IgD-negative memory B cell (primary cell): Measurements from ENCODE around the gene FRMD3. TPM values are rescaled to one million over a fixed set of nuclear protein-coding genes. Genes with fewer than 3 reads are reported as not detected.
A peak's percentile ranks its signal among the peaks of the same experiment; 100 is the strongest.

Experiments
- H3K27ac Mint-ChIP-seq, 3 donors: one replicate each; pipeline ENCODE4 v1.8.0; 2020 to 2022; ENCODE audit warnings: mild to moderate bottlenecking in 3 of 3, mixed read lengths in 3 of 3, moderate library complexity in 1 of 3
- H3K27me3 Mint-ChIP-seq: one replicate; pipeline ENCODE4 v1.8.0; 2021; ENCODE audit warnings: mixed read lengths
- H3K36me3 Mint-ChIP-seq: one replicate; pipeline ENCODE4 v1.8.0; 2020; ENCODE audit warnings: mild to moderate bottlenecking, mixed read lengths
- H3K4me1 Mint-ChIP-seq, 3 donors: one replicate each; pipeline ENCODE4 v1.8.0; 2020 to 2022; ENCODE audit warnings: mixed read lengths in 3 of 3, mild to moderate bottlenecking in 1 of 3
- H3K4me3 Mint-ChIP-seq, 4 donors: one replicate each; pipeline ENCODE4 v1.8.0; 2020 to 2022; ENCODE audit warnings: mild to moderate bottlenecking in 4 of 4, mixed read lengths in 4 of 4, moderate library complexity in 3 of 4
- H3K9me3 Mint-ChIP-seq, 3 donors: one replicate each; pipeline ENCODE4 v1.8.0; 2020 to 2021; ENCODE audit warnings: mixed read lengths in 3 of 3, mild to moderate bottlenecking in 1 of 3
- polyA plus RNA-seq: library from polyadenylated mRNA; unstranded; fragments of 300-500 nt; fragmentation: Illumina TruSeq; gene quantifications from one replicate; pipeline ENCODE4 v1.2.3, GENCODE V29; 2021

The FRMD3 gene
- polyA plus RNA-seq, 1 donor from 2014 or later, result 1.1 TPM

DNA sequence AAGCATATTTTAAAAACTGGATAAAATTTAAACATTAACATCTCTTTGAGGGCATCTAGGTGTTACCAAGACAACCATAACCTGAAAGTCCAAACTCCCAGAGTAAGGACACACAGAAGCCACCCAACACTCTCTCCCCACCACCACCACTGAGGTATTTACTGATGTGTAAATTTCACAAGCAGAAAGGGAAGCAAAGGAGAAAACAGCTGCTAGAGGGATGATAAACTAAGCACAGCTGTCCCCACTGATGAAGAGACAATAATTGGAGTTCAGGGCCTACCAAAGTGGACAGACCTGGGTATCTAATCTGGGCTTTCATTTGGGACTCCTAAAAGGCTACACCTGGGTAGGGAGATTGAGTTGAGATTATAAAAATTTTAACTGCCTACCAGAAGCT lies 63.6 kb downstream of the FRMD3 start:
- Mint-ChIP-seq H3K4me1 (peaks cover 12 to 19% (median 15%) of the 10 kb centered on the region in 3 donors), H3K4me3 (no peak overlapping the region), H3K36me3 (no peaks in the 10 kb centered on the region), H3K27me3 (peaks cover 3% of the 10 kb centered on the region), H3K9me3 (peaks cover 2 to 4% (median 4%) of the 10 kb centered on the region in 3 donors), H3K27ac (no peak overlapping the region)

- Mint-ChIP-seq H3K36me3 (peaks cover 2% of the 10 kb centered on the region), H3K4me1 (peaks cover 12 to 19% (median 15%) of the 10 kb centered on the region in 3 donors), H3K27me3 (peaks cover 3% of the 10 kb centered on the region), H3K4me3 (peak overlapping the region; percentile 39 to 87 (median 70)), H3K27ac (peak overlapping the region; percentile 1 to 84 (median 46)), H3K9me3 (peaks cover 2 to 4% (median 4%) of the 10 kb centered on the region in 3 donors)
Observed at GRCh38 chr9:83473488-83473971, 64.7 kb downstream of the FRMD3 start.

DNA sequence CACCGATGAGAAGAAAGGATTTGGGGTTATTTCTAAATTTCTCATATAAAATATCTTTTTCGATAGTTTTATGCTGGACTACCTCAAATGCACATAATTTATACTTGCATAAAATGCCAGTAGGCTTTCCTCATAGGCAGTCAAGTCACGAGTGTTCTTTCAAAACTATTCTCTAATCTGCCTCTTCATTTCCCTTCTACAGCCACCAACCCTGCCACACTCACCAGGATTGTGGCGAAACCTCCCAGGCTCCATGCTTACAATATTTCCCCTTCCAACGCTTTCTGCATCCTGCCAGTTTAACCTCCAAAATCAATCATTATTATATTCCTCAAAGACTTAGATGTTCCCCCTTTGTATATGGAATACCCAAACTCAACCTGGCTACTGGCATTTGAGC lies 65.4 kb downstream of the FRMD3 start:
- peaks cover 3% of the 10 kb centered on the region for H3K27me3 Mint-ChIP-seq
- H3K27ac Mint-ChIP-seq, result peak overlapping the region in 1 of 3 donors; percentile 84

DNA sequence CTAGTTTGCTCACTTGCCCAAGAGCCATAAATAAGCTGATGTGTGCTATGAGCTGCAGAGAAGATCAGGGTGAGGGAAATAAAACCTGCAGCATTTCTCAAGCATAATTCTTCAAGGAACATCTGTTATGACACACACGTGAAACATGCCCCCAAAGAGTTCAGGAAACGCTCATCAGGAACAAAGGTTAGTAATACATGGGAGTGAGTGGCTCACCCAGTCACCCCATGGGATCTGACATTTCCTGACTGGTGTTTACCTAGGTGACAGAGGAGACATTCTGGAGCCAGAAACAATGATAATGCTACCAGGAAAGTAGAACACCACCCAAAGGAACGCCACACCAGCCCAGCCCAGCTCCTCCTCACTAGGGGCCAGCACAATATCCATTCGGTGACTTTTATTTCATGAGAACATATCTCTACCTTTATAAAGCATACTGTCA lies 66.0 kb downstream of the FRMD3 start:
- Mint-ChIP-seq H3K4me1 (peaks cover 11 to 19% (median 15%) of the 10 kb centered on the region in 3 donors), H3K36me3 (peaks cover 2% of the 10 kb centered on the region), H3K9me3 (peaks cover 0 to 4% (median 4%) of the 10 kb centered on the region in 3 donors), H3K4me3 (peak overlapping the region in 2 of 4 donors; percentile 39 to 50), H3K27ac (no peak overlapping the region), H3K27me3 (peaks cover 3% of the 10 kb centered on the region)

More for the DNA sequence above, 65.4 kb downstream of the FRMD3 start:
- peaks cover 11 to 19% (median 15%) of the 10 kb centered on the region in 3 donors for H3K4me1 Mint-ChIP-seq
- peak overlapping the region in 3 of 4 donors; percentile 39 to 87 (median 57) for H3K4me3 Mint-ChIP-seq
- H3K36me3 Mint-ChIP-seq, result peaks cover 2% of the 10 kb centered on the region
- peaks cover 0 to 4% (median 4%) of the 10 kb centered on the region in 3 donors for H3K9me3 Mint-ChIP-seq

GRCh38 chr9:83471241-83471640 lies 67.0 kb downstream of the FRMD3 start:
- Mint-ChIP-seq H3K27me3 (no peaks in the 10 kb centered on the region), H3K36me3 (peaks cover 2% of the 10 kb centered on the region), H3K9me3 (peaks cover 0 to 4% (median 4%) of the 10 kb centered on the region in 3 donors), H3K4me1 (peaks cover 11 to 19% (median 15%) of the 10 kb centered on the region in 3 donors), H3K27ac (no peak overlapping the region), H3K4me3 (no peak overlapping the region)

DNA sequence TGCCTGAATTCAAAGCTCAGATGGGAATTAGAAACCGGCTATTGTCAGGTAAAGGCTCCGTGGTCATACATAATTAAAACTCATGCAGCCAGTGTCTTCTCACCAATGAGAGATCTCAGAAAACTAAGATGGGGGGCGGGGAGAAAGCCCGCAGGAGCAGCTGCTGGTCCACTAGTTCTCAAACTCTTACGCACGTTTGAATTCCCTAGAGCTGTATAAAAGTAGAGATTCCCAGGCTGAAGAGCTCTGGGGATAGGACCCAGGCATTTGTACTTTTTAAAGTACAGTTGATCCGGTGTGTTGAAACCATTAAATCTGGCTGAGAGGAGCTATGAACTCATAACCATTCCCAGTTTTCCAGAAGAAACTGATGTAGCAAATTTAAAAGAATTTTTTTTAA lies 68.5 kb downstream of the FRMD3 start:
- peaks cover 11 to 19% (median 15%) of the 10 kb centered on the region in 3 donors for H3K4me1 Mint-ChIP-seq
- peaks cover 0 to 2% (median 0%) of the 10 kb centered on the region in 3 donors for H3K9me3 Mint-ChIP-seq
- H3K36me3 Mint-ChIP-seq, result peaks cover 2% of the 10 kb centered on the region
- H3K4me3 Mint-ChIP-seq, result no peak overlapping the region
- H3K27me3 Mint-ChIP-seq, result peaks cover 2% of the 10 kb centered on the region
- H3K27ac Mint-ChIP-seq, result no peak overlapping the region

- peaks cover 2% of the 10 kb centered on the region for H3K36me3 Mint-ChIP-seq
- H3K4me1 Mint-ChIP-seq, result peaks cover 11 to 15% (median 14%) of the 10 kb centered on the region in 3 donors
- no peak overlapping the region for H3K4me3 Mint-ChIP-seq
- H3K9me3 Mint-ChIP-seq, result peaks cover 0 to 2% (median 0%) of the 10 kb centered on the region in 3 donors
- no peak overlapping the region for H3K27ac Mint-ChIP-seq
- peaks cover 2% of the 10 kb centered on the region for H3K27me3 Mint-ChIP-seq
Observed at GRCh38 chr9:83468821-83469220, 69.4 kb downstream of the FRMD3 start.

- Mint-ChIP-seq H3K4me3 (no peak overlapping the region), H3K27me3 (peaks cover 2% of the 10 kb centered on the region), H3K4me1 (peaks cover 0 to 5% (median 2%) of the 10 kb centered on the region in 3 donors), H3K27ac (no peak overlapping the region), H3K36me3 (peaks cover 2% of the 10 kb centered on the region), H3K9me3 (peaks cover 0 to 2% (median 0%) of the 10 kb centered on the region in 3 donors)
Observed at GRCh38 chr9:83466877-83467276, 71.3 kb downstream of the FRMD3 start.

DNA sequence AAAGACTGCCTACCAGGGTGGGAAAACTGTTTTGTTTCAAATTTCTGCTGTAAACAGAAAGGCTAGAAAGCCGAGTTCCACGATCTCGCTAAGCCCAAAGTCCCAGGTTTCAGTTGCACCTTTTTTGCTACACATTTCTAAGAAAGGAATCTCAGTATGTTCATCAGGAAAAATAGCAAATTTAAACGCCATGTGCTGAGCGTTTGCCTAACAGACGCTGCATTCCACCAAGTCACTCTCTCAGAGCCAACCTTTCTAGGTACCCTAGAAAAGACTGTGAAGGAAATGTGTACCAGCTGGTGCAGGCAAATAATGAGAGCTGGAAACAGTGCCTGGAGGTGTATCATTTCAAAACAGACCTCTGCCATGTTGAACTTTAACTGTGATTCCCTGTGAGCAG lies 71.8 kb downstream of the FRMD3 start:
- H3K36me3 Mint-ChIP-seq, result peaks cover 3% of the 10 kb centered on the region
- H3K4me3 Mint-ChIP-seq, result no peak overlapping the region
- H3K27ac Mint-ChIP-seq, result no peak overlapping the region
- peaks cover 0 to 3% (median 2%) of the 10 kb centered on the region in 3 donors for H3K4me1 Mint-ChIP-seq
- peaks cover 2% of the 10 kb centered on the region for H3K27me3 Mint-ChIP-seq
- peaks cover under 1 to 3% (median under 1%) of the 10 kb centered on the region in 3 donors for H3K9me3 Mint-ChIP-seq

- no peaks in the 10 kb centered on the region for H3K27me3 Mint-ChIP-seq
- peak overlapping the region in 1 of 4 donors; percentile 19 for H3K4me3 Mint-ChIP-seq
- H3K4me1 Mint-ChIP-seq, result no peaks in the 10 kb centered on the region
- H3K27ac Mint-ChIP-seq, result no peak overlapping the region
- peaks cover 9% of the 10 kb centered on the region for H3K36me3 Mint-ChIP-seq
- peaks cover 3 to 4% (median 3%) of the 10 kb centered on the region in 3 donors for H3K9me3 Mint-ChIP-seq
Observed at GRCh38 chr9:83459830-83460229, 78.4 kb downstream of the FRMD3 start.

GRCh38 chr9:83458530-83458929 lies 79.7 kb downstream of the FRMD3 start:
- H3K36me3 Mint-ChIP-seq, result peaks cover 9% of the 10 kb centered on the region

GRCh38 chr9:83457005-83457404 lies 81.2 kb downstream of the FRMD3 start:
- H3K4me3 Mint-ChIP-seq, result no peak overlapping the region
- peaks cover 3 to 4% (median 3%) of the 10 kb centered on the region in 3 donors for H3K9me3 Mint-ChIP-seq

More at GRCh38 chr9:83458530-83458929, 79.7 kb downstream of the FRMD3 start:
- peaks cover 3 to 4% (median 3%) of the 10 kb centered on the region in 3 donors for H3K9me3 Mint-ChIP-seq
- no peaks in the 10 kb centered on the region for H3K4me1 Mint-ChIP-seq
- no peak overlapping the region for H3K27ac Mint-ChIP-seq
- H3K4me3 Mint-ChIP-seq, result no peak overlapping the region
- no peaks in the 10 kb centered on the region for H3K27me3 Mint-ChIP-seq

GRCh38 chr9:83456226-83456625 lies 82.0 kb downstream of the FRMD3 start:
- H3K9me3 Mint-ChIP-seq, result peaks cover under 1 to 2% (median 1%) of the 10 kb centered on the region in 3 donors
- peaks cover 7% of the 10 kb centered on the region for H3K36me3 Mint-ChIP-seq
- no peaks in the 10 kb centered on the region for H3K27me3 Mint-ChIP-seq
- no peaks in the 10 kb centered on the region for H3K4me1 Mint-ChIP-seq
- H3K4me3 Mint-ChIP-seq, result no peak overlapping the region
- no peak overlapping the region for H3K27ac Mint-ChIP-seq

More at GRCh38 chr9:83457005-83457404, 81.2 kb downstream of the FRMD3 start:
- peaks cover 9% of the 10 kb centered on the region for H3K36me3 Mint-ChIP-seq
- H3K4me1 Mint-ChIP-seq, result no peaks in the 10 kb centered on the region
- H3K27ac Mint-ChIP-seq, result no peak overlapping the region
- H3K27me3 Mint-ChIP-seq, result no peaks in the 10 kb centered on the region

GRCh38 chr9:83454076-83454475 lies 84.1 kb downstream of the FRMD3 start:
- Mint-ChIP-seq H3K9me3 (peaks cover 0 to 2% (median 0%) of the 10 kb centered on the region in 3 donors), H3K4me1 (no peaks in the 10 kb centered on the region), H3K27ac (no peak overlapping the region), H3K4me3 (no peak overlapping the region), H3K27me3 (no peaks in the 10 kb centered on the region), H3K36me3 (peaks cover 3% of the 10 kb centered on the region)

DNA sequence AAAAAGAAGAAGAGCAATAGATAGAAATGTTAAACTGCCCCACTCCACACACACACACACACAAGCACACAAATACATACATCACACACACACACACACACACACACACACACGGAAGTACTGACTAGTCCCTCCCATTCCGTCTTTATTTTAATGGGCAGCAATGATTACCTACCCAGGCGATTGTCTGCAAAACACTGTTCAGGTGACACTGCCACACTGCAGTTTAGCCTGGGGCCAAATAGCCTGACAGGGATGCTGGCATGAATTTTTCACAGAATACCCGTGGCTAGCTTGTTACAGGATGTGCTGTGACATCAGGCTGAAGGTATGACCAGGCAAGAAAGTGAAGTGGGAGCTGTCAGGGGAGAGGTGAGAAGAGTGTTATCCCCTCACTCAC lies 86.9 kb downstream of the FRMD3 start:
- Mint-ChIP-seq H3K4me1 (no peaks in the 10 kb centered on the region), H3K36me3 (peaks cover 1% of the 10 kb centered on the region), H3K4me3 (no peak overlapping the region), H3K27me3 (no peaks in the 10 kb centered on the region), H3K9me3 (peaks cover 0 to 4% (median 1%) of the 10 kb centered on the region in 3 donors), H3K27ac (no peak overlapping the region)

DNA sequence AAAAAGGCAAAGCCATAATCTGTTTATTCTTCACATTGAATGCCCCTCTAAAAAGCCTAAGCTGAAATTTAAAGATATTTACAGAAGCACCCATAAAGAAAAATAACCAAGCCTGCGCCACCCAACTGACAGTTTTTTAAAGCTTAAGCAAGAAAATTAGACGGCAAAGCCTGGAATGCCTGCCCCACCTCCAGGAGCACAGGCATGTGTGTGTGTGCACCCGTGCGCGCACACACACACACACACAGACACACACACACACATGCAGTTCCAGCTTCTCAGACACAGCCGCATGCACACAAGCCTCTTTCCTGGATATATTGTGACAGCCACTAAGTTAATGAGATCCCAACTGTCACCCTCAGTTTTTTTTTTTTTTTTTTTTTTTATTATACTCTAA lies 88.2 kb downstream of the FRMD3 start:
- H3K4me1 Mint-ChIP-seq, result no peaks in the 10 kb centered on the region
- H3K4me3 Mint-ChIP-seq, result no peak overlapping the region
- H3K36me3 Mint-ChIP-seq, result peaks cover 1% of the 10 kb centered on the region
- H3K9me3 Mint-ChIP-seq, result peaks cover 0 to 4% (median 1%) of the 10 kb centered on the region in 3 donors
- no peak overlapping the region for H3K27ac Mint-ChIP-seq
- H3K27me3 Mint-ChIP-seq, result no peaks in the 10 kb centered on the region
